GM18505 (cell line): Measurements from ENCODE around the gene TSPAN4.

Source experiments
- ATAC-seq: cut with Tn5 transposase; IDR thresholded peaks from one replicate; pipeline ENCODE4 v1.9.1; 2021; ENCODE audit not compliant: unreplicated experiment
- POLR2A ChIP-seq: IDR thresholded peaks from 4 replicates; pipeline ENCODE4 v1.6.1; 2011; ENCODE audit warnings: borderline replicate concordance; ENCODE audit not compliant: insufficient read depth, insufficient read length; ENCODE audit errors: extremely low read depth

TSPAN4 gene

DNA sequence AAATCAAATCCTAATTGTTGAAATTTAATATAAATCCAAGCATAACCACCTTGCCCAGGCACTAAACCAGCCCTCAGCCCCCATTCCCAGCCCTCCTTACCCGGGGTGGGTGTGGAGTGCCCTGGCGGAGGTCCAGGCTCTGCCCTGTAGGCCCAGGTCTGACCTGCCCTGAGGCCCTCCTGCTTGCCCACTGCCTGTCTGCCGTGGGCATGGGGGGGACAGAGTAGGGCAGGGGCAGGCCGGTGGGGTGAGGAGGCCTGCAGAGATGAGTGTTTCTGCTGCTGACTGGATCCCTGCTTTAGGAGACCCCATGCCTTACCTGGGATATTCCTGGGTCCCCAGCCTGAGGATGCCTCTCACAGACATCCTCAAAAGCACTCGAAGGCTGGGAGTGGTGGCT lies 71.6 kb downstream of the TSPAN4 start:
- no peak for TF ChIP-seq POLR2A
- ATAC-seq, result no peak

DNA sequence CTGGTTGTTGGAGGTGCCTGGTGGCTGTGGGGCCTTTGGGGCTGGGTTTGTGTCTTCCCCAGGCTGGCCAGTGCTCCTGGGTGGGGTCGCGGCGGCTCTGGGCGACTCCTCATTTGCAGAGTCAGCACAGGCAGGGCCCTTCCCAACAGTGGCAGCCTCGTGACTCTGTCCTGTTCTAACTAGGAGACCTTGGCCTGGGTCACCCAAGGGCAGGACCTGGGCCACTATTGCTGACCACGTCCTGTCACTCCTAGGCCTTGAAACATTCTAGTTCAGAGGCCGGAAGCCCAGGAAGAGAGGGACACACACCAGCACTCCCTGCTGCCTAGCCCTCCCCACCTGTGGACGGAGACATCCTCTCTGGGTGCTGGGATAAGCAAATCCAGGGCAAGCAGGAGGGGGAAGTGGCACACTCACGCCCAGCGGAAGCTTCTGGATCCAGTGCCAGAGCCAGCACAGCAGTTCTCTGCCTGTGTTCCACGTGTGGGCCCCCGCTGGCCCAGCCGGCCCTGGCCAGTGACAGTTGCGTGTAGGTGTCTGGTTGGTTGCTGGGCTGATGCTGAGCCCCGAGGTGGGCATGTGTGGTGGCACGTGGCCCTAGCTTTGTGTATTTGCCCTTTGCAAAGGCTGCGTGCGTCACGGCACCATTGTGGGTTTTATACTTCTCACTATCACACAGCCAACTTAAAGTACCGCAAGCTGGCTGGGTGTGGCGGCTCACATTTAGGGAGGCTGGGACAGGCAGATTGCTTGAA lies 72.3 kb downstream of the TSPAN4 start:
- no peak for TF ChIP-seq POLR2A
- ATAC-seq, result no peak
